Lung (tissue), 16 donors: ENCODE results near the gene ZNF544. TPM values are rescaled to one million over a fixed set of nuclear protein-coding genes. Genes with fewer than 3 reads are reported as not detected.

ENCODE experiments used
- ATAC-seq: fragments of 200-7000 bp; cut with Tn5 transposase; one replicate; pipeline ENCODE4 v1.9.1; 2020; ENCODE audit warnings: moderate number of reproducible peaks; ENCODE audit not compliant: insufficient read depth, low FRiP score
- DNase-seq, 3 donors: peaks; one replicate each; pipeline ENCODE4 v3.0.0-alpha.2; 2013 to 2017
- H3K27ac ChIP-seq, 2 donors: one replicate each; pipeline ENCODE4 v1.5.1; 2013; ENCODE audit warnings: mild to moderate bottlenecking in 2 of 2, moderate library complexity in 2 of 2, control low read depth in 1 of 2, inconsistent platforms in 1 of 2, low read depth in 1 of 2, low read length in 1 of 2
- H3K27me3 ChIP-seq, 3 donors: one replicate each; pipeline ENCODE4 v1.5.1; 2013; ENCODE audit warnings: low read length in 2 of 3; ENCODE audit not compliant: control insufficient read depth in 3 of 3, insufficient read depth in 3 of 3
- H3K36me3 ChIP-seq, 4 donors: one replicate each; pipeline ENCODE4 v1.5.1; 2013; ENCODE audit warnings: low read length in 4 of 4, mild to moderate bottlenecking in 1 of 4, moderate library complexity in 1 of 4; ENCODE audit not compliant: control insufficient read depth in 4 of 4, insufficient read depth in 4 of 4
- H3K4me1 ChIP-seq, 5 donors: one replicate each; pipeline ENCODE4 v1.5.1; 2013; ENCODE audit warnings: low read length in 5 of 5, mild to moderate bottlenecking in 2 of 5, moderate library complexity in 1 of 5; ENCODE audit not compliant: control insufficient read depth in 5 of 5, insufficient read depth in 5 of 5
- H3K4me3 ChIP-seq: one replicate; pipeline ENCODE4 v1.5.1; 2013; ENCODE audit warnings: mild to moderate bottlenecking, control low read depth, moderate library complexity
- H3K9ac ChIP-seq, 2 donors: one replicate each; pipeline ENCODE4 v1.5.1; 2013; ENCODE audit warnings: low read length in 2 of 2, control low read depth in 1 of 2; ENCODE audit not compliant: insufficient read depth in 1 of 2
- H3K9me3 ChIP-seq, 4 donors: one replicate each; pipeline ENCODE4 v1.5.1; 2013; ENCODE audit warnings: low read length in 3 of 4, mild to moderate bottlenecking in 1 of 4, moderate library complexity in 1 of 4; ENCODE audit not compliant: control insufficient read depth in 4 of 4, insufficient read depth in 3 of 4
- CTCF ChIP-seq: IDR thresholded peaks from 2 replicates; pipeline ENCODE4 v1.5.1; 2012; ENCODE audit warnings: mild to moderate bottlenecking; ENCODE audit errors: control extremely low read depth, extremely low read depth
- WGBS, 2 donors: extraction: QIAGEN DNeasy Blood & Tissue Kit; methylation state at CpG; one replicate each; pipeline ENCODE4 v1.1.7; 2013; 5-methylcytosine and 5-hydroxymethylcytosine counted together
- long read RNA-seq, 5 donors: transcript quantifications; one replicate each; lab custom pipeline, GENCODE V29; 2026
- polyA plus RNA-seq, 2 donors: library from polyadenylated mRNA; stranded (reverse); fragments of 200-250 nt; gene quantifications; one replicate each; pipeline ENCODE4 v1.2.1, GENCODE V29; 2013
- total RNA-seq, 2 donors: library from RNA; depleted of rRNA in 1 of 2; stranded (reverse); fragments of >200 nt in 1 of 2; gene quantifications; one replicate each; pipeline ENCODE4 v1.2.1, GENCODE V29; 2014 to 2021
- donor health status: control.
- donor health status: control.
- donor health status: Bipolar disorder and iron deficiency.
- donor health status: healthy.
- donor health status: DM: yes; HTN: yes; CAD: no.

The ZNF544 gene
- total RNA-seq, result 10 to 100 TPM; 19.7 to 41.6 TPM
- polyA plus RNA-seq, result 10 to 100 TPM in 1 of 2 donors, 1 to 10 TPM in 1; 9.6 to 13.8 TPM
- long read RNA-seq, donor 1, partial matches to known transcripts, result 0 of 1 reads
- long read RNA-seq, donor 1, other reads (novel, unspliced or antisense), result 0 of 1 reads
- long read RNA-seq, donor 2, partial matches to known transcripts, result 0 of 1 reads
- long read RNA-seq, donor 2, other reads (novel, unspliced or antisense), result 0 of 1 reads
- long read RNA-seq, donor 3, partial matches to known transcripts, result 0 of 1 reads
- long read RNA-seq, donor 3, other reads (novel, unspliced or antisense), result 0 of 1 reads
- long read RNA-seq, donor 4, partial matches to known transcripts, result 0 of 1 reads
- long read RNA-seq, donor 4, other reads (novel, unspliced or antisense), result 0 of 1 reads
- long read RNA-seq, donor 5, partial matches to known transcripts, result 0 of 3 reads
- long read RNA-seq, donor 5, other reads (novel, unspliced or antisense), result 0 of 3 reads

GRCh38 chr19:58228585-58229254 is at the start of gene ZNF544:
TSS of gene ZNF544 (plus strand) at chr19:58228914. CDS start at chr19:58244024, 15,110 bp downstream.
- H3K27me3 ChIP-seq, result no peaks in the 10 kb centered on the region
- DNase-seq (peak; percentile 85 to 88 (median 87)), ATAC-seq (peak; percentile 94)
- peak within 1 kb of the TSS; percentile 65 to 86 for H3K27ac ChIP-seq
- peak within 1 kb of the TSS; percentile 75 for H3K9ac ChIP-seq
- H3K36me3 ChIP-seq, result peaks cover 5 to 40% (median 29%) of the 10 kb centered on the region in 4 donors
- WGBS, 2 donors, result 0 to 1% methylated on average over 58 to 62 of the region's 62 CpGs
- no peak for TF ChIP-seq CTCF
- peak within 1 kb of the TSS; percentile 63 for H3K4me3 ChIP-seq
- H3K4me1 ChIP-seq, result peaks cover 0 to 12% (median 6%) of the 10 kb centered on the region in 5 donors
- peaks cover 0 to 36% (median 16%) of the 10 kb centered on the region in 4 donors for H3K9me3 ChIP-seq

GRCh38 chr19:58181902-58182576 is 46.7 kb upstream of the ZNF544 start:
- H3K9me3 ChIP-seq, result peaks cover 3 to 67% (median 36%) of the 10 kb centered on the region in 4 donors
- no peak for ATAC-seq
- no peak overlapping the region for H3K9ac ChIP-seq
- H3K36me3 ChIP-seq, result peaks cover 21 to 44% (median 23%) of the 10 kb centered on the region in 4 donors
- H3K4me1 ChIP-seq, result peaks cover 0 to 2% (median 0%) of the 10 kb centered on the region in 5 donors
- peak overlapping the region; percentile 12 for H3K4me3 ChIP-seq
- 45 to 55% methylated on average over 4 of the region's 4 CpGs for WGBS, 2 donors
- peak; percentile 4 for TF ChIP-seq CTCF
- H3K27ac ChIP-seq, result peak overlapping the region; percentile 78 to 99
- peak; percentile 22 to 29 (median 23) for DNase-seq
- H3K27me3 ChIP-seq, result no peaks in the 10 kb centered on the region

- Histone ChIP-seq H3K4me3 (peak overlapping the region; percentile 90), H3K9me3 (peaks cover 3 to 71% (median 38%) of the 10 kb centered on the region in 4 donors), H3K36me3 (peaks cover 25 to 50% (median 27%) of the 10 kb centered on the region in 4 donors), H3K27ac (peak overlapping the region; percentile 78 to 99), H3K27me3 (no peaks in the 10 kb centered on the region), H3K9ac (peak overlapping the region in 1 of 2 donors; percentile 97), H3K4me1 (peaks cover 0 to 2% (median 0%) of the 10 kb centered on the region in 5 donors)
- ATAC-seq (peak; percentile 79), DNase-seq (no peak)
- WGBS, 2 donors, result 3 to 5% methylated on average over 17 of the region's 17 CpGs
- no peak for TF ChIP-seq CTCF
Observed at GRCh38 chr19:58182577-58182988, 46.1 kb upstream of the ZNF544 start.
